ENCODE data around the gene MAML3. TPM values are rescaled to one million over a fixed set of nuclear protein-coding genes. Genes with fewer than 3 reads are reported as not detected.

The MAML3 gene
- total RNA-seq (10 to 100 TPM in 6 of 7 donors, 1 to 10 TPM in 1; 6.7 to 18.4 (median 14.7) TPM), polyA plus RNA-seq (1 to 10 TPM in 1 of 3 donors, under 1 TPM in 2; 0.63 to 1.6 (median 0.83) TPM)
- long read RNA-seq, donor 1 = 0 reads
- long read RNA-seq, donor 2 = 0 reads

DNA sequence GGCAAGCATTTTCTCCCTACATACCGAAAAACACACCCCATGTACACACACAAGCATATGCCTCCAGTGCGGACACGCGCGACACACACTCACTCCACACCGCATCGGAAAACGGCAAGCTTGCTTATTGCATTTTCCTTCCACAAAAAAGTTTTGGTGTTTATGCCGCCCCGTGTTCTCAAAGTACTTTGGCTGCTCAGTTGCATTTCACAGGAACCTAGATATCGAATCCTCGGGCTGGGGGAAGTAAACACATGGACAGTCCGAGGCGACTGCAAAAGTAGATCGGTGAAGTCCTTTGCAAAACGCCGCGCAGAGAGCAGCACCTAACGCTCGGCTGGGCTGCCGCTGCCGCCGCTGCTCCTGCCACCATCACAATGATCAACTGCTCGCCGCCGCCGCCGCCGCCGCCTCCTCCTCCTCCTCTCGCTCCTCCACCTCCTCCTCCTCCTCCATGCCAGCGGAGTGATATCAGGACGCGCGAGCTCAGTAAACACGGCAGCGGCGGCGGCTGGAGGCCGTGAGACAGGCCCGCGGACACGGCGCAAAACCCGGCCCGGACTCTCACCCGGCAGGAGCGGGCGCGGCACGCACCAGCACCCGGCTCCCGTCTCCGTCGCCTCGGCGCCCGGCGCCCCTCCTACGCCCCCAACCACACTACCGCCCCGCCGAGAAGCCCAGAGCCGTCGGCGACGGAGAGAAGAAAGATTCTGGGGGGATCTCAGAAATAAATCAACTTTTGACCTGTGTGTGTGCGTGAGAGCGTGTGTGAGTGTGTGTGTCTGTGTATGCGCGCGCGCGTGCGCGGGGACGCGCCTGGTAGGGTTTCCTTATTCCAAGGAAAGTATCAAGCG lies at the start of gene MAML3:
Gene MAML3, minus strand, starts transcription at position 467 of the 854 bp plus-strand sequence. CDS start 857 bp downstream, outside the sequence.
- peak; percentile 90 to 94 (median 92) for TF ChIP-seq POLR2AphosphoS5 (IDR thresholded peaks at IDR 0.05)
- TF ChIP-seq, protein P1, sequence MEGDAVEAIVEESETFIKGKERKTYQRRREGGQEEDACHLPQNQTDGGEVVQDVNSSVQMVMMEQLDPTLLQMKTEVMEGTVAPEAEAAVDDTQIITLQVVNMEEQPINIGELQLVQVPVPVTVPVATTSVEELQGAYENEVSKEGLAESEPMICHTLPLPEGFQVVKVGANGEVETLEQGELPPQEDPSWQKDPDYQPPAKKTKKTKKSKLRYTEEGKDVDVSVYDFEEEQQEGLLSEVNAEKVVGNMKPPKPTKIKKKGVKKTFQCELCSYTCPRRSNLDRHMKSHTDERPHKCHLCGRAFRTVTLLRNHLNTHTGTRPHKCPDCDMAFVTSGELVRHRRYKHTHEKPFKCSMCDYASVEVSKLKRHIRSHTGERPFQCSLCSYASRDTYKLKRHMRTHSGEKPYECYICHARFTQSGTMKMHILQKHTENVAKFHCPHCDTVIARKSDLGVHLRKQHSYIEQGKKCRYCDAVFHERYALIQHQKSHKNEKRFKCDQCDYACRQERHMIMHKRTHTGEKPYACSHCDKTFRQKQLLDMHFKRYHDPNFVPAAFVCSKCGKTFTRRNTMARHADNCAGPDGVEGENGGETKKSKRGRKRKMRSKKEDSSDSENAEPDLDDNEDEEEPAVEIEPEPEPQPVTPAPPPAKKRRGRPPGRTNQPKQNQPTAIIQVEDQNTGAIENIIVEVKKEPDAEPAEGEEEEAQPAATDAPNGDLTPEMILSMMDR (IDR thresholded peaks at IDR 0.05 in 8 of 11, conservative IDR thresholded peaks at IDR 0.05 in 3 of 11) = peak in 1 of 11 experiments; percentile 14
- TF ChIP-seq POLR2A (IDR thresholded peaks at IDR 0.05) = peak in 2 of 3 donors; percentile 66 to 81
- Histone ChIP-seq H3K4me3 (peak within 1 kb of the TSS; percentile 60 to 89 (median 76)), H3K27ac (peak within 1 kb of the TSS; percentile 93 to 99 (median 98)), H3K36me3 (no peaks in the 10 kb centered on the region), H3K27me3 (replicated peaks in 1 of 7) (peaks cover 0 to 67% (median 8%) of the 10 kb centered on the region in 7 donors), H3K4me1 (peaks cover 0 to 86% (median 46%) of the 10 kb centered on the region in 6 donors), H3K9me3 (no peaks in the 10 kb centered on the region)
- WGBS, 5 donors = 0 to 1% (median 1%) methylated on average over 49 to 79 of the region's 79 CpGs
- intact Hi-C loops (cut with DNase I; ENCODE audit: low total_unique reads) = loop anchor here (5.0 to 10.0 kb wide), 2 partner anchors 98 to 419 kb away; no protein-coding TSS in a partner anchor
- DNase-seq = peak; percentile 96

DNA sequence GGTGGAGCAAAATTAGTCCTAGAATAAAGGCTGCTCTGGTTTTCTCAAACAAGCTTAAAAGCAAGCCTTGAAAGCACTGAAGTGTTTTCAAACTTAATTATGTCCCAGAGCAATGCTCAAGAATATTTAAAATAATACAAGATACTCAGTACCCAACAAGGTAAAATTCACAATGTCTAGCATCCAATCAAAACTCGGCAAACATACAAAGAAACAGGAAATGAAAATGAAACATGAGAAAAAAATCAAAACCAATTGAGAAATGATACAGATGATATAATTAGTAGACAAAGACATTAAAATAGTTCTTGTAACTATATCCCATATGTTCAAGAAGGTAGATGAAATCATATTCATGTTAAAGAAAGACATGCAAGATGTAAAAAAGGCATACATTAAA lies 45.0 kb upstream of the MAML3 start:
- Histone ChIP-seq H3K9me3 (peaks cover 0 to 21% (median 4%) of the 10 kb centered on the region in 8 donors), H3K27me3 (replicated peaks in 1 of 7) (no peaks in the 10 kb centered on the region), H3K36me3 (no peaks in the 10 kb centered on the region), H3K27ac (no peak overlapping the region), H3K4me1 (no peaks in the 10 kb centered on the region), H3K4me3 (no peak overlapping the region)
- DNase-seq = no peak
- intact Hi-C loops (cut with DNase I; ENCODE audit: low total_unique reads) = no loop called here
- 55 to 83% (median 66%) methylated on average over 1 of the region's 1 CpG for WGBS, 5 donors
- TF ChIP-seq, protein P1 (IDR thresholded peaks at IDR 0.05 in 8 of 11, conservative IDR thresholded peaks at IDR 0.05 in 3 of 11) = no peak
- TF ChIP-seq POLR2A (IDR thresholded peaks at IDR 0.05) = no peak
- TF ChIP-seq POLR2AphosphoS5 (IDR thresholded peaks at IDR 0.05) = no peak

- H3K27me3 ChIP-seq (replicated peaks in 1 of 7) = no peaks in the 10 kb centered on the region
- H3K9me3 ChIP-seq = peaks cover 0 to 13% (median 3%) of the 10 kb centered on the region in 8 donors
- no peak overlapping the region for H3K4me3 ChIP-seq
- DNase-seq = no peak
- H3K36me3 ChIP-seq = no peaks in the 10 kb centered on the region
- H3K4me1 ChIP-seq = no peaks in the 10 kb centered on the region
- H3K27ac ChIP-seq = no peak overlapping the region
- intact Hi-C loops (cut with DNase I; ENCODE audit: low total_unique reads) = no loop called here
- 82 to 95% (median 86%) methylated on average over 6 of the region's 6 CpGs for WGBS, 5 donors
- TF ChIP-seq POLR2AphosphoS5 (IDR thresholded peaks at IDR 0.05) (no peak), POLR2A (IDR thresholded peaks at IDR 0.05) (no peak)
- TF ChIP-seq, protein P1 (IDR thresholded peaks at IDR 0.05 in 8 of 11, conservative IDR thresholded peaks at IDR 0.05 in 3 of 11) = no peak
Measured at GRCh38 chr4:140195806-140196205, 41.8 kb upstream of the MAML3 start.

GRCh38 chr4:140189805-140190204 lies 35.8 kb upstream of the MAML3 start:
- Histone ChIP-seq H3K36me3 (no peaks in the 10 kb centered on the region), H3K27me3 (replicated peaks in 1 of 7) (no peaks in the 10 kb centered on the region), H3K4me1 (no peaks in the 10 kb centered on the region), H3K27ac (peak overlapping the region in 5 of 8 donors; percentile 2 to 51 (median 46)), H3K9me3 (no peaks in the 10 kb centered on the region), H3K4me3 (no peak overlapping the region)
- TF ChIP-seq, protein P1 (IDR thresholded peaks at IDR 0.05 in 8 of 11, conservative IDR thresholded peaks at IDR 0.05 in 3 of 11) = no peak
- TF ChIP-seq POLR2A (IDR thresholded peaks at IDR 0.05) (no peak), POLR2AphosphoS5 (IDR thresholded peaks at IDR 0.05) (no peak)
- intact Hi-C loops (cut with DNase I; ENCODE audit: low total_unique reads) = no loop called here
- no peak for DNase-seq
- WGBS, 5 donors = 79 to 91% (median 86%) methylated on average over 2 of the region's 2 CpGs

Data from spleen (tissue), 13 donors.